Measurements from ENCODE around the gene EPM2A.

GRCh38 chr6:145583753-145584152, 151.6 kb downstream of the EPM2A start:
- TF ChIP-seq POLR2AphosphoS5 (IDR thresholded peaks at IDR 0.05; ENCODE audit: insufficient read depth in 1 of 2, low read depth in 1 of 2) (no peak), CTCF (IDR thresholded peaks at IDR 0.05) (no peak), POLR2A (IDR thresholded peaks at IDR 0.05) (no peak)

All from vagina (tissue), 2 donors.